Caco-2 (cell line): ENCODE data around the gene FAM151A. TPM values are rescaled to one million over a fixed set of nuclear protein-coding genes. Genes with fewer than 3 reads are reported as not detected.

Source experiments
- BruUV-seq: library from RNA; stranded (reverse); fragments of 400-500 nt; replicated peaks from 2 replicates; lab custom pipeline; 2021; lab: Mats Ljungman, UMichigan
- CTCF ChIA-PET: fragments of 300-600 bp; sonication (Branson Sonifier 250); formaldehyde crosslinking; loops from one replicate; lab custom pipeline; 2022; ENCODE audit warnings: antibody characterized with exemption; lab: Charles Lee
- POLR2A ChIA-PET: fragments of 300-600 bp; sonication (Branson Sonifier 250); formaldehyde crosslinking; loops from one replicate; lab custom pipeline; 2022; ENCODE audit warnings: antibody characterized with exemption; lab: Charles Lee
- DNase-seq, 2 experiments: peaks; one replicate each; pipeline versions ENCODE4 v3.0.0 to v3.0.0-alpha.2; 2020 to 2022
- H3K27me3 ChIP-seq: replicated peaks from 2 replicates; pipeline ENCODE4 v1.6.0; 2011; ENCODE audit warnings: low read length; ENCODE audit not compliant: control insufficient read depth, insufficient read depth
- H3K36me3 ChIP-seq: 2 replicates; pipeline ENCODE4 v1.5.1; 2011; ENCODE audit warnings: low read length; ENCODE audit not compliant: control insufficient read depth, insufficient read depth
- H3K4me1 ChIP-seq: fragments of 250-450 bp; sonication (Bioruptor Pico); 2 replicates; pipeline ENCODE4 v1.5.1; 2020; ENCODE audit warnings: mild to moderate bottlenecking
- H3K4me3 ChIP-seq: 2 replicates; pipeline ENCODE4 v1.5.1; 2011; ENCODE audit warnings: low read depth, mild to moderate bottlenecking, control low read depth, low read length
- H3K9me3 ChIP-seq: fragments of 250-450 bp; sonication (Bioruptor Pico); 2 replicates; pipeline ENCODE4 v1.5.1; 2020; ENCODE audit warnings: mild to moderate bottlenecking, moderate library complexity
- H3K27ac Mint-ChIP-seq: one replicate; pipeline ENCODE4 v1.8.0; 2022; ENCODE audit warnings: mixed read lengths; ENCODE audit not compliant: unreplicated experiment
- H3K27me3 Mint-ChIP-seq: one replicate; pipeline ENCODE4 v1.8.0; 2022; ENCODE audit warnings: mixed read lengths; ENCODE audit not compliant: insufficient read depth, unreplicated experiment
- H3K36me3 Mint-ChIP-seq: one replicate; pipeline ENCODE4 v1.8.0; 2022; ENCODE audit warnings: mild to moderate bottlenecking, mixed read lengths; ENCODE audit not compliant: insufficient read depth, unreplicated experiment
- H3K4me1 Mint-ChIP-seq: one replicate; pipeline ENCODE4 v1.8.0; 2022; ENCODE audit warnings: low read depth, mixed read lengths; ENCODE audit not compliant: unreplicated experiment
- H3K4me3 Mint-ChIP-seq: one replicate; pipeline ENCODE4 v1.8.0; 2022; ENCODE audit warnings: mild to moderate bottlenecking, moderate library complexity, mixed read lengths; ENCODE audit not compliant: unreplicated experiment
- H3K9me3 Mint-ChIP-seq: one replicate; pipeline ENCODE4 v1.8.0; 2022; ENCODE audit warnings: mixed read lengths; ENCODE audit not compliant: unreplicated experiment
- intact Hi-C: fragments of 100-400 bp; cut with micrococcal nuclease; formaldehyde crosslinking; loops from one replicate; pipeline ENCODE4 v1.10.0; 2022; ENCODE audit not compliant: unreplicated experiment
- total RNA-seq: library from RNA; stranded (reverse); gene quantifications from 2 replicates; pipeline ENCODE4 v1.2.3, GENCODE V29; 2022
- TF ChIP-seq, protein P1 (sequence below), 2 experiments: fragments of 200-600 bp in 1 of 2; IDR thresholded peaks; 1 replicate in 1 of 2; 2 replicates in 1 of 2; pipeline versions ENCODE4 v1.5.1 to v1.8.0; 2011 to 2022; ENCODE audit warnings: antibody characterized with exemption in 1 of 2, control low read depth in 1 of 2, inconsistent platforms in 1 of 2, low read depth in 1 of 2, low read length in 1 of 2, mild to moderate bottlenecking in 1 of 2, moderate library complexity in 1 of 2; ENCODE audit not compliant: insufficient read depth in 1 of 2, severe bottlenecking in 1 of 2, unreplicated experiment in 1 of 2

FAM151A gene
- total RNA-seq, 1 experiment from 2014 or later, result 22.3 TPM

DNA sequence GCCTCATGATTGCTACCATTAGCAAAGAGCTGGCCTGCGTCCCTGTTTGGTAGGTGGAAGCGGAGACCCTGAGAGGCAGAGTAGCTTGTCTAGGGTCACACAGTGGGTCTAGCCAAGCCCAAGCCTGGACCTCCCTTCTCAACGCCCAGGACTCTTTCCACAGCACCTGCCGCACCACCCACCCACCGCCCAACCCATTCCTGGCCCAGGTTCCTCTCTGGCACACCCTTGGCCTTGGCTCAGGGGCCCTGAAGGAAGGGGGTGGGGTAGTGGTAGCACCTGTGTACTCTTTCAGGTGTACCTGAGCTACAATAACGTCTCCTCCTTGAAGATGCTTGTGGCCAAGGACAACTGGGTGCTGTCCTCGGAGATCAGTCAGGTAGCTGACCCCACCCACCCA is 19.3 kb downstream of the FAM151A start:
- H3K4me3 ChIP-seq, result no peak overlapping the region
- Mint-ChIP-seq H3K27me3 (no peaks in the 10 kb centered on the region), H3K27ac (no peak overlapping the region), H3K4me1 (no peaks in the 10 kb centered on the region), H3K4me3 (no peak overlapping the region), H3K9me3 (no peaks in the 10 kb centered on the region), H3K36me3 (peaks cover 5% of the 10 kb centered on the region)
- TF ChIP-seq, protein P1, sequence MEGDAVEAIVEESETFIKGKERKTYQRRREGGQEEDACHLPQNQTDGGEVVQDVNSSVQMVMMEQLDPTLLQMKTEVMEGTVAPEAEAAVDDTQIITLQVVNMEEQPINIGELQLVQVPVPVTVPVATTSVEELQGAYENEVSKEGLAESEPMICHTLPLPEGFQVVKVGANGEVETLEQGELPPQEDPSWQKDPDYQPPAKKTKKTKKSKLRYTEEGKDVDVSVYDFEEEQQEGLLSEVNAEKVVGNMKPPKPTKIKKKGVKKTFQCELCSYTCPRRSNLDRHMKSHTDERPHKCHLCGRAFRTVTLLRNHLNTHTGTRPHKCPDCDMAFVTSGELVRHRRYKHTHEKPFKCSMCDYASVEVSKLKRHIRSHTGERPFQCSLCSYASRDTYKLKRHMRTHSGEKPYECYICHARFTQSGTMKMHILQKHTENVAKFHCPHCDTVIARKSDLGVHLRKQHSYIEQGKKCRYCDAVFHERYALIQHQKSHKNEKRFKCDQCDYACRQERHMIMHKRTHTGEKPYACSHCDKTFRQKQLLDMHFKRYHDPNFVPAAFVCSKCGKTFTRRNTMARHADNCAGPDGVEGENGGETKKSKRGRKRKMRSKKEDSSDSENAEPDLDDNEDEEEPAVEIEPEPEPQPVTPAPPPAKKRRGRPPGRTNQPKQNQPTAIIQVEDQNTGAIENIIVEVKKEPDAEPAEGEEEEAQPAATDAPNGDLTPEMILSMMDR (IDR thresholded peaks at IDR 0.05; ENCODE audit: insufficient read depth in 1 of 2, low read depth in 1 of 2, low read length in 1 of 2, severe bottlenecking in 1 of 2, unreplicated experiment in 1 of 2), result no peak
- ChIA-PET CTCF (no interaction called here), POLR2A (no interaction called here)
- intact Hi-C loops, result no loop called here
- no TSS peak for BruUV-seq
- H3K27me3 ChIP-seq, result no peaks in the 10 kb centered on the region
- DNase-seq, result no peak
- H3K9me3 ChIP-seq, result no peaks in the 10 kb centered on the region
- H3K36me3 ChIP-seq, result no peaks in the 10 kb centered on the region
- no peaks in the 10 kb centered on the region for H3K4me1 ChIP-seq

DNA sequence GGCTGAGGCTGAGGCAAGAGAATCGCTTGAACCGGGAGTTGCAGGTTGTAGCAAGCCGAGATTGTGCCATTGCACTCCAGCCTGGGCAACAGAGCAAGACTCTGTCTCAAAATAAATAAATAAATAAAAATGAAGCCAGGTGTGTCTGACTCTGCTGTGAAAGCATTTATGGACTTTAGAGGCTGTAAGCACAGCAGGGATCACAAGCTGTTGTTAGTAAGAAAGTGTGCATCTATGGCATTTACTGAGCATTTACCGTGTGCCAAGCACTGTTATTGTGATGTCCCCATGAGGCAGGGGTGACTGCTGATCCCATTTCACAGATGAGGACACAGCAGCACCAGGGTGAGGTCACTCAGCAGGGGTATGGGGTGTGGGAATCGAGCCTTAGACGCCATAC is 20.1 kb downstream of the FAM151A start:
- H3K4me1 Mint-ChIP-seq, result no peaks in the 10 kb centered on the region
- no peaks in the 10 kb centered on the region for H3K9me3 Mint-ChIP-seq
- H3K4me3 Mint-ChIP-seq, result no peak overlapping the region
- Histone ChIP-seq H3K4me3 (no peak overlapping the region), H3K9me3 (no peaks in the 10 kb centered on the region), H3K27me3 (no peaks in the 10 kb centered on the region), H3K4me1 (no peaks in the 10 kb centered on the region), H3K36me3 (no peaks in the 10 kb centered on the region)
- intact Hi-C loops, result no loop called here
- no peak overlapping the region for H3K27ac Mint-ChIP-seq
- DNase-seq, result no peak
- no TSS peak for BruUV-seq
- POLR2A ChIA-PET, result no interaction called here
- CTCF ChIA-PET, result no interaction called here
- no peaks in the 10 kb centered on the region for H3K27me3 Mint-ChIP-seq
- TF ChIP-seq, protein P1 (IDR thresholded peaks at IDR 0.05; ENCODE audit: insufficient read depth in 1 of 2, low read depth in 1 of 2, low read length in 1 of 2, severe bottlenecking in 1 of 2, unreplicated experiment in 1 of 2), result no peak
- H3K36me3 Mint-ChIP-seq, result peaks cover 5% of the 10 kb centered on the region

DNA sequence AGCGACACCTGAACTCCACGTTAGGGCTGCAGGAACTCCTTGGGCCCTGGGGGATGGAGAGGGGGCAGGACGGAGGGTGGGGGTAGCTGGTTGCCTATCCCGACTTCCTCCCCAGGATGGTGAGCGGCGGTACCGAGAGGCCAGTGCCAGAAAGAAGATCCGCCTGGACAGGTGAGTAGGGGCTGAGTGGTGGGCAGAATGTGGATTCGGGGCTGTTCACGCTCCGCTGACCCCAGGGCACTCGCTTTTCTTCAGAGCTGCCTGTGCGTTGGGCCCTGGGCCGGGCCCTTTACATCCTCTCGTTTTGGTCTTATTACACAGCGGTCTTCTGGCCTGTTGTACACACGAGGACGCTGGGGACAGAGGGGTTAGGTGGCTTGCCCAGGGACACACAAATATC is 20.8 kb downstream of the FAM151A start:
- no peaks in the 10 kb centered on the region for H3K4me1 Mint-ChIP-seq
- intact Hi-C loops, result no loop called here
- no peak for DNase-seq
- H3K4me3 ChIP-seq, result no peak overlapping the region
- H3K36me3 Mint-ChIP-seq, result peaks cover 5% of the 10 kb centered on the region
- H3K27ac Mint-ChIP-seq, result no peak overlapping the region
- H3K4me1 ChIP-seq, result no peaks in the 10 kb centered on the region
- H3K27me3 ChIP-seq, result no peaks in the 10 kb centered on the region
- BruUV-seq, result no TSS peak
- POLR2A ChIA-PET, result no interaction called here
- H3K4me3 Mint-ChIP-seq, result no peak overlapping the region
- no peaks in the 10 kb centered on the region for H3K36me3 ChIP-seq
- H3K9me3 Mint-ChIP-seq, result no peaks in the 10 kb centered on the region
- H3K9me3 ChIP-seq, result no peaks in the 10 kb centered on the region
- CTCF ChIA-PET, result no interaction called here
- TF ChIP-seq, protein P1 (IDR thresholded peaks at IDR 0.05; ENCODE audit: insufficient read depth in 1 of 2, low read depth in 1 of 2, low read length in 1 of 2, severe bottlenecking in 1 of 2, unreplicated experiment in 1 of 2), result no peak
- H3K27me3 Mint-ChIP-seq, result no peaks in the 10 kb centered on the region
